A549 (cell line): ENCODE data around the gene OXNAD1. TPM values are rescaled to one million over a fixed set of nuclear protein-coding genes. Genes with fewer than 3 reads are reported as not detected.

Experiments
- ATAC-seq, 2 experiments: fragments of 200-7000 bp in 1 of 2; fragments of >200 bp in 1 of 2; cut with Nextera tagmentation in 1 of 2; cut with Tn5 transposase in 1 of 2; 3 replicates each; pipeline versions ENCODE4 v1.8.0 to v1.9.1; 2018 to 2020; ENCODE audit warnings: mild to moderate bottlenecking in 1 of 2, moderate library complexity in 1 of 2
- CTCF ChIA-PET: fragments of 300-600 bp; sonication (Branson Sonifier 250); formaldehyde crosslinking; extraction: SDS; loops from one replicate; lab custom pipeline; 2021; ENCODE audit warnings: antibody characterized with exemption, inconsistent platforms; lab: Yijun Ruan, JAX
- POLR2A ChIA-PET: fragments of 350-600 bp; formaldehyde crosslinking; extraction: SDS; loops from one replicate; lab custom pipeline; 2021; ENCODE audit warnings: antibody characterized with exemption, inconsistent platforms; lab: Yijun Ruan, JAX
- DNase-seq, 2 experiments: peaks; one replicate each; pipeline versions ENCODE4 v3.0.0 to v3.0.0-alpha.2; 2011 to 2016; ENCODE audit warnings: low read depth in 1 of 2, low spot score in 1 of 2
- FAIRE-seq: peaks from 2 replicates; lab custom pipeline; 2011; peaks lifted over from hg19 to GRCh38; lab: Jason Lieb, UNC
- H3K27ac ChIP-seq, 2 experiments: fragments of >200 bp; sonication (Bioruptor Twin); formaldehyde crosslinking; 3 replicates each; pipeline ENCODE4 v1.5.1; 2016 to 2017
- H3K4me1 ChIP-seq: fragments of >200 bp; sonication (Bioruptor Twin); formaldehyde crosslinking; 3 replicates; pipeline ENCODE4 v1.6.1; 2016
- H3K4me2 ChIP-seq: fragments of >200 bp; sonication (Bioruptor Twin); formaldehyde crosslinking; 3 replicates; pipeline ENCODE4 v1.6.1; 2016
- H3K4me3 ChIP-seq: fragments of >200 bp; sonication (Bioruptor Twin); formaldehyde crosslinking; 3 replicates; pipeline ENCODE4 v1.5.1; 2016
- H3K9me3 ChIP-seq: fragments of >200 bp; sonication (Bioruptor Twin); formaldehyde crosslinking; 3 replicates; pipeline ENCODE4 v1.6.1; 2016
- CBX2 ChIP-seq: fragments of 200-600 bp; sonication (generic); IDR thresholded peaks from 2 replicates; pipeline ENCODE4 v1.6.1; 2016; ENCODE audit warnings: low read depth, mild to moderate bottlenecking, borderline replicate concordance
- CEBPB ChIP-seq, 2 experiments: fragments of >200 bp in 1 of 2; sonication (Bioruptor Twin) in 1 of 2; formaldehyde crosslinking in 1 of 2; IDR thresholded peaks; 2 replicates each; pipeline ENCODE4 v1.6.1; 2012 to 2016
- EP300 ChIP-seq, 2 experiments: fragments of >200 bp; sonication (Bioruptor Twin); formaldehyde crosslinking; IDR thresholded peaks; 2 replicates in 1 of 2; 3 replicates in 1 of 2; pipeline ENCODE4 v1.6.1; 2016 to 2017
- FOSB ChIP-seq: fragments of 250-450 bp; sonication (Bioruptor Pico); IDR thresholded peaks from 2 replicates; pipeline ENCODE4 v1.5.0; 2020; ENCODE audit warnings: mild to moderate bottlenecking, moderate library complexity
- GATA3 ChIP-seq: IDR thresholded peaks from 2 replicates; pipeline ENCODE4 v1.6.1; 2012; ENCODE audit warnings: borderline replicate concordance
- HDAC2 ChIP-seq: fragments of 200-600 bp; sonication (generic); IDR thresholded peaks from 2 replicates; pipeline ENCODE4 v1.6.1; 2016
- HOXA7 ChIP-seq: fragments of 250-450 bp; sonication (Bioruptor Pico); IDR thresholded peaks from 2 replicates; pipeline ENCODE4 v1.5.0; 2020; ENCODE audit warnings: mild to moderate bottlenecking, moderate library complexity
- JUNB ChIP-seq: fragments of >200 bp; sonication (Bioruptor Twin); formaldehyde crosslinking; IDR thresholded peaks from 2 replicates; pipeline ENCODE4 v1.6.1; 2016
- KDM1A ChIP-seq: fragments of 200-600 bp; sonication (generic); IDR thresholded peaks from 2 replicates; pipeline ENCODE4 v1.6.1; 2016; ENCODE audit warnings: low read depth, mild to moderate bottlenecking
- KDM5A ChIP-seq: fragments of 200-600 bp; sonication (generic); IDR thresholded peaks from 2 replicates; pipeline ENCODE4 v1.6.1; 2016; ENCODE audit warnings: antibody characterized with exemption, mild to moderate bottlenecking
- MAFK ChIP-seq: fragments of 450-650 bp; IDR thresholded peaks from 2 replicates; pipeline ENCODE4 v1.6.1; 2014; ENCODE audit not compliant: partially characterized antibody
- MYC ChIP-seq: IDR thresholded peaks from 2 replicates; pipeline ENCODE4 v1.6.1; 2012; ENCODE audit warnings: mild to moderate bottlenecking, inconsistent platforms, low read length, improper control_type of control experiment, borderline replicate concordance
- NPAS2 ChIP-seq: fragments of 250-450 bp; sonication (Bioruptor Pico); IDR thresholded peaks from 2 replicates; pipeline ENCODE4 v1.8.0; 2022; ENCODE audit warnings: mild to moderate bottlenecking, moderate library complexity, borderline replicate concordance
- PHF8 ChIP-seq: fragments of 200-600 bp; sonication (generic); IDR thresholded peaks from 2 replicates; pipeline ENCODE4 v1.6.1; 2016; ENCODE audit warnings: low read depth, mild to moderate bottlenecking, antibody characterized with exemption, moderate library complexity, borderline replicate concordance
- TFCP2L1 ChIP-seq: fragments of 250-450 bp; sonication (Bioruptor Pico); IDR thresholded peaks from 2 replicates; pipeline ENCODE4 v1.5.0; 2021; ENCODE audit warnings: mild to moderate bottlenecking
- ZNF302 ChIP-seq: fragments of 250-450 bp; sonication (Bioruptor Pico); IDR thresholded peaks from 2 replicates; pipeline ENCODE4 v1.9.0; 2021; ENCODE audit warnings: inconsistent platforms, mild to moderate bottlenecking, moderate library complexity
- WGBS: methylation state at CpG from one replicate; pipeline ENCODE4 v1.1.6; 2017; ENCODE audit errors: missing lambda C conversion rate; 5-methylcytosine and 5-hydroxymethylcytosine counted together
- polyA plus RNA-seq, 4 experiments: library from polyadenylated mRNA; depleted of rRNA in 3 of 4; stranded (reverse); fragments of >200 nt; fragmentation: RNase III in 1 of 4; extraction: RNeasy Plus Mini Kit Qiagen cat#74134 plus additional on column Dnase treatment in 1 of 4; gene quantifications; 2 replicates in 3 of 4; 3 replicates in 1 of 4; pipeline ENCODE4 v1.2.3, GENCODE V29; 2011 to 2017
- TF ChIP-seq, protein P1 (sequence below): fragments of 450-650 bp; IDR thresholded peaks from 2 replicates; pipeline ENCODE4 v1.6.1; 2014; ENCODE audit warnings: antibody characterized with exemption
- TF ChIP-seq, protein P2 (sequence below): fragments of 250-450 bp; sonication (Bioruptor Pico); IDR thresholded peaks from 2 replicates; pipeline ENCODE4 v1.5.0; 2020; ENCODE audit warnings: low read depth, mild to moderate bottlenecking, moderate library complexity
- TF ChIP-seq, protein P3 (sequence below): fragments of >200 bp; sonication (Bioruptor Twin); formaldehyde crosslinking; IDR thresholded peaks from 3 replicates; pipeline ENCODE4 v1.6.1; 2016
- TF ChIP-seq, protein P4 (sequence below): IDR thresholded peaks from 2 replicates; pipeline ENCODE4 v1.6.1; 2012; ENCODE audit warnings: low read depth, borderline replicate concordance
- TF ChIP-seq, protein P5 (sequence below): fragments of 200-600 bp; sonication (generic); IDR thresholded peaks from 2 replicates; pipeline ENCODE4 v1.6.1; 2016; ENCODE audit warnings: antibody characterized with exemption, mild to moderate bottlenecking, moderate library complexity
- TF ChIP-seq, protein P6 (sequence below): IDR thresholded peaks from 2 replicates; pipeline ENCODE4 v1.6.1; 2012

Gene OXNAD1
- polyA plus RNA-seq, 2 of the 4 experiments (the other 2 are of a cell fraction), result 8.8 to 25.9 TPM

DNA sequence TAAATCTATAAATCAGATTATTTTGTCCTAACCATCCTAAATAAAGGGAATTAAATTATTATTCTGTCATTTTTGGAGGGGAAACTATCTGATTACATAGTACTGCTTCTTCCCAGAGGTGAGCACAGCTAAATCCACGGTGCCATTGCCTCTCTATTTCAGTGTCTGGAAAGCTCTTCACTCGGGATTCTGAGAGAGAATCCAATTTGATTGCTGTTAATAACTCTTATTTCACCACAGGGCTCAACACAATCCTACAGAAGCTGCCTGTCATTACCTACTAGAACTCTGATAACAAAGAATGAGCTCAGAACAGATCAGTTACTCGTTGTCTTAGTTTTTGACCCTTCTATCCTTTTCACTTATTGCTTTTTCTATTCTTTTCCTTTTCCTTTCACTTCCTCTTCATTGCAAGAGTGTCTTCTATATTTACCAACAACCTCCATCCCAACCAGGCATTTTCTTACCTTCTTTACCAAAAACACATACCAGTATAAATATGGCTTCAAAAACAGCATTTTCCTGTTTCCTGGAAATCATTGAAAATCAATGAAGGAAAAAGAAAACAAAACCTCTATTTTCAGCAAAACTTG, 30.4 kb downstream of the OXNAD1 start:
- H3K9me3 ChIP-seq, result peaks cover 13% of the 10 kb centered on the region; the same call in 1 of the 3 replicates
- no peak for DNase-seq
- no peak for FAIRE-seq
- no peak for TF ChIP-seq CEBPB (IDR thresholded peaks at IDR 0.05)
- TF ChIP-seq MAFK, result no peak
- no peak for TF ChIP-seq NPAS2 (CRISPR knock-in tag)
- no peak for TF ChIP-seq GATA3
- no peak for TF ChIP-seq PHF8
- no peak for TF ChIP-seq HOXA7 (CRISPR knock-in tag)
- TF ChIP-seq JUNB, result no peak
- no peak for TF ChIP-seq FOSB (CRISPR knock-in tag)
- TF ChIP-seq, protein P1, sequence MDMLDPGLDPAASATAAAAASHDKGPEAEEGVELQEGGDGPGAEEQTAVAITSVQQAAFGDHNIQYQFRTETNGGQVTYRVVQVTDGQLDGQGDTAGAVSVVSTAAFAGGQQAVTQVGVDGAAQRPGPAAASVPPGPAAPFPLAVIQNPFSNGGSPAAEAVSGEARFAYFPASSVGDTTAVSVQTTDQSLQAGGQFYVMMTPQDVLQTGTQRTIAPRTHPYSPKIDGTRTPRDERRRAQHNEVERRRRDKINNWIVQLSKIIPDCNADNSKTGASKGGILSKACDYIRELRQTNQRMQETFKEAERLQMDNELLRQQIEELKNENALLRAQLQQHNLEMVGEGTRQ, result no peak
- no peaks in the 10 kb centered on the region for H3K4me1 ChIP-seq
- no peak for ATAC-seq
- H3K4me3 ChIP-seq, result no peak overlapping the region
- 85% methylated on average over 3 of the region's 3 CpGs for WGBS
- no peak overlapping the region for H3K4me2 ChIP-seq
- H3K27ac ChIP-seq, result no peak overlapping the region
- ChIA-PET CTCF (interaction anchor here (1.1 to 7.6 kb wide), 6 partner anchors 26 to 255 kb away, joined by 3 to 78 read pairs (median 4); partner anchors contain the start of genes DPH3 and OXNAD1), POLR2A (no interaction called here)

DNA sequence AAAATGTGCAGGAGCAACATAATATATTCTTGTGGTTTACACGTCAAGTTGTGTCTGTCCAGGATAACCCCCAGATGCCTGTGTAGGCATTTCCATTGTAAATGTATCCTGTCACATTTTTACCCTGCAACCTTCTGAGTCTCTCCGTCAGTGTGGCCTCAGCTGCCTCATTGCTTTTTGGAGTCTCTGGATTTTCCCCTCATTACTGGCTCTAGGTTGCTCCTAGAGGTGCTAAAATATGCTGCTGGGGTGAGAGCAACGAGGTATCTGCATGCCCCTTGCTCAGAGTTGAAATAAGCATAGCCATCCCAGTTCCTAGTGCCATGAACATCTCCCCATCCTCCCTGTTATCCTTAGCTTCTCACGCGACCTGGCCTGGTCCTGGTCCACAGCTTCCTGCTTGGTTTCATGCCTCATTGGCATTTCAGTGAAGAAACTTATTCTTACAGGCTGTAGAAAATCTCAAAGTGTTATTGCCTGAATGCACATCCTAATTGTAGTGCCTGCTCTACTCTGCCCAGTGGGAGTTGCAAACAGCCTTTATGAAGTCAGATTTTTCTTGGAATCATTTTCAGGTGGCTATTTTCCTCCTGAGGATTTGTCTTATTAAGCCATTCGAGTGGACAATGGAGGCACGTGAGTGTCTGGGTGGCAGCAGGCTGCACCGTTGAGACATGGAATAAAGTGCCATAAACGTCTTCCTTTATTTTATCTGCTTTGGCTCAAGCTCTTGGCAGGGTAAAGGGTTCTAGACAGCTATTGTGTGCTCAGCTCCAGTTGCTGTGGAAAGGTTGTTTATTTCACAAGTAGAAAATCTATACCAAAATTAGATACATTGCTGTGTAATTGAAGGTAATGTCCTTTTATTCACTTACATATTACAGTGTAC, 33.2 kb downstream of the OXNAD1 start:
- Histone ChIP-seq H3K4me3 (no peak overlapping the region), H3K4me2 (no peak overlapping the region), H3K4me1 (no peaks in the 10 kb centered on the region), H3K27ac (no peak overlapping the region), H3K9me3 (peaks cover 11% of the 10 kb centered on the region; the same call in 1 of the 3 replicates)
- ATAC-seq, result no peak
- POLR2A ChIA-PET, result no interaction called here
- no peak for FAIRE-seq
- WGBS, result 87% methylated on average over 9 of the region's 9 CpGs
- no peak for TF ChIP-seq MYC
- TF ChIP-seq, protein P2, sequence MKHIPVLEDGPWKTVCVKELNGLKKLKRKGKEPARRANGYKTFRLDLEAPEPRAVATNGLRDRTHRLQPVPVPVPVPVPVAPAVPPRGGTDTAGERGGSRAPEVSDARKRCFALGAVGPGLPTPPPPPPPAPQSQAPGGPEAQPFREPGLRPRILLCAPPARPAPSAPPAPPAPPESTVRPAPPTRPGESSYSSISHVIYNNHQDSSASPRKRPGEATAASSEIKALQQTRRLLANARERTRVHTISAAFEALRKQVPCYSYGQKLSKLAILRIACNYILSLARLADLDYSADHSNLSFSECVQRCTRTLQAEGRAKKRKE (CRISPR knock-in tag), result no peak
- TF ChIP-seq, protein P3, sequence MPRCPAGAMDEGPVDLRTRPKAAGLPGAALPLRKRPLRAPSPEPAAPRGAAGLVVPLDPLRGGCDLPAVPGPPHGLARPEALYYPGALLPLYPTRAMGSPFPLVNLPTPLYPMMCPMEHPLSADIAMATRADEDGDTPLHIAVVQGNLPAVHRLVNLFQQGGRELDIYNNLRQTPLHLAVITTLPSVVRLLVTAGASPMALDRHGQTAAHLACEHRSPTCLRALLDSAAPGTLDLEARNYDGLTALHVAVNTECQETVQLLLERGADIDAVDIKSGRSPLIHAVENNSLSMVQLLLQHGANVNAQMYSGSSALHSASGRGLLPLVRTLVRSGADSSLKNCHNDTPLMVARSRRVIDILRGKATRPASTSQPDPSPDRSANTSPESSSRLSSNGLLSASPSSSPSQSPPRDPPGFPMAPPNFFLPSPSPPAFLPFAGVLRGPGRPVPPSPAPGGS, result no peak
- no peak for TF ChIP-seq GATA3
- TF ChIP-seq ZNF302 (CRISPR knock-in tag), result no peak
- no peak for TF ChIP-seq CBX2
- no peak for TF ChIP-seq EP300 (IDR thresholded peaks at IDR 0.05)
- TF ChIP-seq TFCP2L1 (CRISPR knock-in tag), result no peak
- no peak for TF ChIP-seq MAFK
- TF ChIP-seq, protein P4, sequence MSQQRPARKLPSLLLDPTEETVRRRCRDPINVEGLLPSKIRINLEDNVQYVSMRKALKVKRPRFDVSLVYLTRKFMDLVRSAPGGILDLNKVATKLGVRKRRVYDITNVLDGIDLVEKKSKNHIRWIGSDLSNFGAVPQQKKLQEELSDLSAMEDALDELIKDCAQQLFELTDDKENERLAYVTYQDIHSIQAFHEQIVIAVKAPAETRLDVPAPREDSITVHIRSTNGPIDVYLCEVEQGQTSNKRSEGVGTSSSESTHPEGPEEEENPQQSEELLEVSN, result no peak
- TF ChIP-seq, protein P5, sequence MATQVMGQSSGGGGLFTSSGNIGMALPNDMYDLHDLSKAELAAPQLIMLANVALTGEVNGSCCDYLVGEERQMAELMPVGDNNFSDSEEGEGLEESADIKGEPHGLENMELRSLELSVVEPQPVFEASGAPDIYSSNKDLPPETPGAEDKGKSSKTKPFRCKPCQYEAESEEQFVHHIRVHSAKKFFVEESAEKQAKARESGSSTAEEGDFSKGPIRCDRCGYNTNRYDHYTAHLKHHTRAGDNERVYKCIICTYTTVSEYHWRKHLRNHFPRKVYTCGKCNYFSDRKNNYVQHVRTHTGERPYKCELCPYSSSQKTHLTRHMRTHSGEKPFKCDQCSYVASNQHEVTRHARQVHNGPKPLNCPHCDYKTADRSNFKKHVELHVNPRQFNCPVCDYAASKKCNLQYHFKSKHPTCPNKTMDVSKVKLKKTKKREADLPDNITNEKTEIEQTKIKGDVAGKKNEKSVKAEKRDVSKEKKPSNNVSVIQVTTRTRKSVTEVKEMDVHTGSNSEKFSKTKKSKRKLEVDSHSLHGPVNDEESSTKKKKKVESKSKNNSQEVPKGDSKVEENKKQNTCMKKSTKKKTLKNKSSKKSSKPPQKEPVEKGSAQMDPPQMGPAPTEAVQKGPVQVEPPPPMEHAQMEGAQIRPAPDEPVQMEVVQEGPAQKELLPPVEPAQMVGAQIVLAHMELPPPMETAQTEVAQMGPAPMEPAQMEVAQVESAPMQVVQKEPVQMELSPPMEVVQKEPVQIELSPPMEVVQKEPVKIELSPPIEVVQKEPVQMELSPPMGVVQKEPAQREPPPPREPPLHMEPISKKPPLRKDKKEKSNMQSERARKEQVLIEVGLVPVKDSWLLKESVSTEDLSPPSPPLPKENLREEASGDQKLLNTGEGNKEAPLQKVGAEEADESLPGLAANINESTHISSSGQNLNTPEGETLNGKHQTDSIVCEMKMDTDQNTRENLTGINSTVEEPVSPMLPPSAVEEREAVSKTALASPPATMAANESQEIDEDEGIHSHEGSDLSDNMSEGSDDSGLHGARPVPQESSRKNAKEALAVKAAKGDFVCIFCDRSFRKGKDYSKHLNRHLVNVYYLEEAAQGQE, result no peak
- TF ChIP-seq, protein P6, sequence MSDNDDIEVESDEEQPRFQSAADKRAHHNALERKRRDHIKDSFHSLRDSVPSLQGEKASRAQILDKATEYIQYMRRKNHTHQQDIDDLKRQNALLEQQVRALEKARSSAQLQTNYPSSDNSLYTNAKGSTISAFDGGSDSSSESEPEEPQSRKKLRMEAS, result no peak
- TF ChIP-seq HDAC2, result no peak
- no peak for TF ChIP-seq KDM1A
- TF ChIP-seq KDM5A, result no peak
- DNase-seq, result no peak
- CTCF ChIA-PET, result no interaction called here
